ENCODE measurements around the gene GABBR1.

- TF ChIP-seq YY1 (IDR thresholded peaks at IDR 0.05; ENCODE audit: insufficient read depth, insufficient read length): no peak
- no peak for TF ChIP-seq ZNF274 (IDR thresholded peaks at IDR 0.05; ENCODE audit: low read depth, low read length)
Observed at GRCh38 chr6:29631209-29631810, 1.7 kb downstream of the GABBR1 start.
